ENCODE results near the gene GPR15LG. TPM values are rescaled to one million over a fixed set of nuclear protein-coding genes. Genes with fewer than 3 reads are reported as not detected.

The GPR15LG gene
- total and polyA plus RNA-seq, 2 donors (not counting 3 experiments of a cell fraction or from before 2014, with no cell fraction given) = not detected

DNA sequence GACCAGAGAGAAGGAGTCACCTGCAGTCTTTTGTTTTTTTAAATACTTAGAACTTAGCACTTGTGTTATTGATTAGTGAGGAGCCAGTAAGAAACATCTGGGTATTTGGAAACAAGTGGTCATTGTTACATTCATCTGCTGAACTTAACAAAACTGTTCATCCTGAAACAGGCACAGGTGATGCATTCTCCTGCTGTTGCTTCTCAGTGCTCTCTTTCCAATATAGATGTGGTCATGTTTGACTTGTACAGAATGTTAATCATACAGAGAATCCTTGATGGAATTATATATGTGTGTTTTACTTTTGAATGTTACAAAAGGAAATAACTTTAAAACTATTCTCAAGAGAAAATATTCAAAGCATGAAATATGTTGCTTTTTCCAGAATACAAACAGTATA is 20.8 kb upstream of the GPR15LG start:
- intact Hi-C loops (cut with micrococcal nuclease) (no loop called here), dilution Hi-C loops (cut with MboI; ENCODE audit: extremely low pct_ligation_motif_present, low sequenced_read_pairs) (no loop called here)
- TF ChIP-seq, protein P1, sequence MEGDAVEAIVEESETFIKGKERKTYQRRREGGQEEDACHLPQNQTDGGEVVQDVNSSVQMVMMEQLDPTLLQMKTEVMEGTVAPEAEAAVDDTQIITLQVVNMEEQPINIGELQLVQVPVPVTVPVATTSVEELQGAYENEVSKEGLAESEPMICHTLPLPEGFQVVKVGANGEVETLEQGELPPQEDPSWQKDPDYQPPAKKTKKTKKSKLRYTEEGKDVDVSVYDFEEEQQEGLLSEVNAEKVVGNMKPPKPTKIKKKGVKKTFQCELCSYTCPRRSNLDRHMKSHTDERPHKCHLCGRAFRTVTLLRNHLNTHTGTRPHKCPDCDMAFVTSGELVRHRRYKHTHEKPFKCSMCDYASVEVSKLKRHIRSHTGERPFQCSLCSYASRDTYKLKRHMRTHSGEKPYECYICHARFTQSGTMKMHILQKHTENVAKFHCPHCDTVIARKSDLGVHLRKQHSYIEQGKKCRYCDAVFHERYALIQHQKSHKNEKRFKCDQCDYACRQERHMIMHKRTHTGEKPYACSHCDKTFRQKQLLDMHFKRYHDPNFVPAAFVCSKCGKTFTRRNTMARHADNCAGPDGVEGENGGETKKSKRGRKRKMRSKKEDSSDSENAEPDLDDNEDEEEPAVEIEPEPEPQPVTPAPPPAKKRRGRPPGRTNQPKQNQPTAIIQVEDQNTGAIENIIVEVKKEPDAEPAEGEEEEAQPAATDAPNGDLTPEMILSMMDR (IDR thresholded peaks at IDR 0.05; ENCODE audit: extremely low read depth in 1 of 2, insufficient read depth in 1 of 2, low read depth in 1 of 2, low read length in 2 of 2) = no peak
- TF ChIP-seq MYC (IDR thresholded peaks at IDR 0.05; ENCODE audit: low read depth, low read length) = no peak
- POLR2A ChIA-PET = no interaction called here
- no peaks in the 10 kb centered on the region for H3K79me2 ChIP-seq (ENCODE audit: control insufficient read depth, insufficient read depth, low read length)
- no peaks in the 10 kb centered on the region for H3K4me1 ChIP-seq (ENCODE audit: control insufficient read depth, extremely low read depth, insufficient read depth, low read length)
- no peak for FAIRE-seq
- H3K36me3 ChIP-seq (ENCODE audit: control insufficient read depth in 2 of 2, extremely low read depth in 1 of 2, insufficient read depth in 2 of 2, low read length in 2 of 2) = peaks cover 16 to 33% of the 10 kb centered on the region in 2 experiments
- BruUV-seq (replicated peaks) = TSS peak; percentile 62
- no peak overlapping the region for H2AFZ ChIP-seq (ENCODE audit: low read depth, low read length)
- peaks cover 2% of the 10 kb centered on the region for H4K20me1 ChIP-seq (replicated peaks; ENCODE audit: control insufficient read depth, extremely low read depth, insufficient read depth, low read length)
- DNase-seq (ENCODE audit: low read depth, low spot score) = no peak
- no peak overlapping the region for H3K4me2 ChIP-seq (ENCODE audit: insufficient read depth, low read length)
- no peaks in the 10 kb centered on the region for H3K9me3 ChIP-seq (replicated peaks; ENCODE audit: control insufficient read depth, insufficient read depth, low read length)
- no peak overlapping the region for H3K9ac ChIP-seq (replicated peaks; ENCODE audit: extremely low read depth, insufficient read depth, low read length)
- no peak overlapping the region for H3K4me3 ChIP-seq (replicated peaks in 1 of 3; ENCODE audit: insufficient read depth in 1 of 3, low read depth in 1 of 3, low read length in 3 of 3)
- H3K9me1 ChIP-seq (replicated peaks; ENCODE audit: control insufficient read depth, extremely low read depth, insufficient read depth, low read length) = no peaks in the 10 kb centered on the region
- CTCF ChIA-PET = interaction anchor here (1.1 kb wide), 1 partner anchor 14 kb away, joined by 3 read pairs; the partner anchor contains the start of gene GHITM
- no peak overlapping the region for H3K27ac ChIP-seq (ENCODE audit: insufficient read depth, low read depth, low read length)
- H3K27me3 ChIP-seq (ENCODE audit: control insufficient read depth in 2 of 2, insufficient read depth in 2 of 2, low read length in 2 of 2) = no peaks in the 10 kb centered on the region

DNA sequence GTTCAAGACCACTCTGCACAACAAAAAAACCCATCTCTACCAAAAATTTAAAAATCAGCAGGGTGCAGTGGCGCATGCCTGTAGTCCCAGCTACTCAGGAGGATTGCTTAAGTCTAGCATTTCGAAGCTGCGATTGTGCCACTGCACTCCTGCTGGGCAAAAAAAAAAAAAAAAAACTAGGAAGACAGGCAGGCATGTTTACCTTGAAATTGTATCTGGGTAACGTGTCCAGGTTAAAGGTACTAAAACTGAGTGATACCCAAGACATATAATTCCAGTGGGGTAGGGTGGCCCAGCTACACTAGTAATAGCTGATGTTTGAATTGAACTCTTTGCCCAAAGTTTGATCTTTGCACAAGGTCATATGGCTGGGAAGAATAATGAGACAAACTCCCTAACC is 18.1 kb upstream of the GPR15LG start:
- TF ChIP-seq, protein P2, sequence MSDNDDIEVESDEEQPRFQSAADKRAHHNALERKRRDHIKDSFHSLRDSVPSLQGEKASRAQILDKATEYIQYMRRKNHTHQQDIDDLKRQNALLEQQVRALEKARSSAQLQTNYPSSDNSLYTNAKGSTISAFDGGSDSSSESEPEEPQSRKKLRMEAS (IDR thresholded peaks at IDR 0.05; ENCODE audit: insufficient read depth, insufficient read length) = no peak
- TF ChIP-seq FOS (IDR thresholded peaks at IDR 0.05; ENCODE audit: borderline replicate concordance, insufficient read depth, low read length) (no peak), MYC (IDR thresholded peaks at IDR 0.05; ENCODE audit: low read depth, low read length) (no peak), JUN (IDR thresholded peaks at IDR 0.05; ENCODE audit: borderline replicate concordance, insufficient read depth, insufficient read length, low read depth) (no peak), GATA2 (IDR thresholded peaks at IDR 0.05; ENCODE audit: insufficient read depth, insufficient read length, low read depth, low read length) (no peak), EZH2 (IDR thresholded peaks at IDR 0.05; ENCODE audit: borderline replicate concordance, low read depth, low read length, severe bottlenecking) (no peak), POLR2A (IDR thresholded peaks at IDR 0.05; ENCODE audit: low read depth, low read length) (no peak), POLR2AphosphoS5 (IDR thresholded peaks at IDR 0.05; ENCODE audit: insufficient read depth, low read depth, low read length) (no peak)
- TF ChIP-seq, protein P1 (IDR thresholded peaks at IDR 0.05; ENCODE audit: extremely low read depth in 1 of 2, insufficient read depth in 1 of 2, low read depth in 1 of 2, low read length in 2 of 2) = no peak
- POLR2A ChIA-PET = no interaction called here
- DNase-seq (ENCODE audit: low read depth, low spot score) = no peak
- Histone ChIP-seq H3K36me3 (ENCODE audit: control insufficient read depth in 2 of 2, extremely low read depth in 1 of 2, insufficient read depth in 2 of 2, low read length in 2 of 2) (peaks cover 13 to 14% of the 10 kb centered on the region in 2 experiments), H3K27me3 (ENCODE audit: control insufficient read depth in 2 of 2, insufficient read depth in 2 of 2, low read length in 2 of 2) (peaks cover 0 to 2% of the 10 kb centered on the region in 2 experiments), H3K9me3 (replicated peaks; ENCODE audit: control insufficient read depth, insufficient read depth, low read length) (no peaks in the 10 kb centered on the region), H3K4me2 (ENCODE audit: insufficient read depth, low read length) (no peak overlapping the region), H2AFZ (ENCODE audit: low read depth, low read length) (no peak overlapping the region), H3K9me1 (replicated peaks; ENCODE audit: control insufficient read depth, extremely low read depth, insufficient read depth, low read length) (no peaks in the 10 kb centered on the region), H4K20me1 (replicated peaks; ENCODE audit: control insufficient read depth, extremely low read depth, insufficient read depth, low read length) (no peaks in the 10 kb centered on the region), H3K9ac (replicated peaks; ENCODE audit: extremely low read depth, insufficient read depth, low read length) (no peak overlapping the region), H3K79me2 (ENCODE audit: control insufficient read depth, insufficient read depth, low read length) (no peaks in the 10 kb centered on the region), H3K4me3 (replicated peaks in 1 of 3; ENCODE audit: insufficient read depth in 1 of 3, low read depth in 1 of 3, low read length in 3 of 3) (no peak overlapping the region), H3K27ac (ENCODE audit: insufficient read depth, low read depth, low read length) (no peak overlapping the region), H3K4me1 (ENCODE audit: control insufficient read depth, extremely low read depth, insufficient read depth, low read length) (no peaks in the 10 kb centered on the region)
- dilution Hi-C loops (cut with MboI; ENCODE audit: extremely low pct_ligation_motif_present, low sequenced_read_pairs) = no loop called here
- BruUV-seq (replicated peaks) = no TSS peak
- intact Hi-C loops (cut with micrococcal nuclease) = no loop called here
- CTCF ChIA-PET = interaction anchor here (1.1 kb wide), 1 partner anchor 9 kb away, joined by 3 read pairs; no protein-coding TSS in a partner anchor
- no peak for FAIRE-seq

Measured in endothelial cell of umbilical vein (primary cell).